ENCODE data around the gene KCNJ6.

The KCNJ6 gene

DNA sequence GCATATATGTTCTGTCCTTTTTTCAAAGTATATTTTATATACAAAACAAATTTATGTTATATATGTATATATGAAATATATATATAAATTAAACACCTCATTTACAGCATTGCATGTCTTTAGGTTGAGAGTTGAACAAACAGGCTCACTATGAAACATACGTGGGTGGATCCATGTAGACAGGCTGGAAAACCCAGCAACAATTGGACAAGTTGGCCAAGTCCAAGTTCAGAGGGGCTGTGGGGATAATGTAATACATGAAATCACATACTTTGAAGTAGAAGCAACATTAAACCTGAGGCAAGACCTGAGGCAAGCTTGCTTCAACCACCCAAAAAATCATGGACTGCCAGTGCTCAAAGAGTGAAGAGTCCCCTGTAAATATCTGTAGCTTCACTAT lies 39.7 kb downstream of the KCNJ6 start:
- no peak overlapping the region for H3K4me2 ChIP-seq (ENCODE audit: low read length)
- H2AFZ ChIP-seq (ENCODE audit: low read depth, low read length) = no peak overlapping the region
- H3K79me2 ChIP-seq (ENCODE audit: low read length) = no peaks in the 10 kb centered on the region
- no peaks in the 10 kb centered on the region for H3K4me1 ChIP-seq (ENCODE audit: low read length)
- TF ChIP-seq EZH2phosphoT487 (IDR thresholded peaks at IDR 0.05; ENCODE audit: low read depth) = no peak
- TF ChIP-seq, protein P1, sequence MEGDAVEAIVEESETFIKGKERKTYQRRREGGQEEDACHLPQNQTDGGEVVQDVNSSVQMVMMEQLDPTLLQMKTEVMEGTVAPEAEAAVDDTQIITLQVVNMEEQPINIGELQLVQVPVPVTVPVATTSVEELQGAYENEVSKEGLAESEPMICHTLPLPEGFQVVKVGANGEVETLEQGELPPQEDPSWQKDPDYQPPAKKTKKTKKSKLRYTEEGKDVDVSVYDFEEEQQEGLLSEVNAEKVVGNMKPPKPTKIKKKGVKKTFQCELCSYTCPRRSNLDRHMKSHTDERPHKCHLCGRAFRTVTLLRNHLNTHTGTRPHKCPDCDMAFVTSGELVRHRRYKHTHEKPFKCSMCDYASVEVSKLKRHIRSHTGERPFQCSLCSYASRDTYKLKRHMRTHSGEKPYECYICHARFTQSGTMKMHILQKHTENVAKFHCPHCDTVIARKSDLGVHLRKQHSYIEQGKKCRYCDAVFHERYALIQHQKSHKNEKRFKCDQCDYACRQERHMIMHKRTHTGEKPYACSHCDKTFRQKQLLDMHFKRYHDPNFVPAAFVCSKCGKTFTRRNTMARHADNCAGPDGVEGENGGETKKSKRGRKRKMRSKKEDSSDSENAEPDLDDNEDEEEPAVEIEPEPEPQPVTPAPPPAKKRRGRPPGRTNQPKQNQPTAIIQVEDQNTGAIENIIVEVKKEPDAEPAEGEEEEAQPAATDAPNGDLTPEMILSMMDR (IDR thresholded peaks at IDR 0.05; ENCODE audit: low read depth, low read length) = no peak
- no peaks in the 10 kb centered on the region for H3K27me3 ChIP-seq (ENCODE audit: low read depth, low read length)
- H4K20me1 ChIP-seq (ENCODE audit: insufficient read depth, low read length) = no peaks in the 10 kb centered on the region
- no peak overlapping the region for H3K27ac ChIP-seq (ENCODE audit: low read length)
- no peak overlapping the region for H3K4me3 ChIP-seq (ENCODE audit: low read length)
- H3K9me3 ChIP-seq (ENCODE audit: insufficient read depth, low read length) = no peaks in the 10 kb centered on the region
- H3K9ac ChIP-seq (ENCODE audit: low read length) = no peak overlapping the region
- no peaks in the 10 kb centered on the region for H3K36me3 ChIP-seq (replicated peaks; ENCODE audit: low read depth, low read length)

DNA sequence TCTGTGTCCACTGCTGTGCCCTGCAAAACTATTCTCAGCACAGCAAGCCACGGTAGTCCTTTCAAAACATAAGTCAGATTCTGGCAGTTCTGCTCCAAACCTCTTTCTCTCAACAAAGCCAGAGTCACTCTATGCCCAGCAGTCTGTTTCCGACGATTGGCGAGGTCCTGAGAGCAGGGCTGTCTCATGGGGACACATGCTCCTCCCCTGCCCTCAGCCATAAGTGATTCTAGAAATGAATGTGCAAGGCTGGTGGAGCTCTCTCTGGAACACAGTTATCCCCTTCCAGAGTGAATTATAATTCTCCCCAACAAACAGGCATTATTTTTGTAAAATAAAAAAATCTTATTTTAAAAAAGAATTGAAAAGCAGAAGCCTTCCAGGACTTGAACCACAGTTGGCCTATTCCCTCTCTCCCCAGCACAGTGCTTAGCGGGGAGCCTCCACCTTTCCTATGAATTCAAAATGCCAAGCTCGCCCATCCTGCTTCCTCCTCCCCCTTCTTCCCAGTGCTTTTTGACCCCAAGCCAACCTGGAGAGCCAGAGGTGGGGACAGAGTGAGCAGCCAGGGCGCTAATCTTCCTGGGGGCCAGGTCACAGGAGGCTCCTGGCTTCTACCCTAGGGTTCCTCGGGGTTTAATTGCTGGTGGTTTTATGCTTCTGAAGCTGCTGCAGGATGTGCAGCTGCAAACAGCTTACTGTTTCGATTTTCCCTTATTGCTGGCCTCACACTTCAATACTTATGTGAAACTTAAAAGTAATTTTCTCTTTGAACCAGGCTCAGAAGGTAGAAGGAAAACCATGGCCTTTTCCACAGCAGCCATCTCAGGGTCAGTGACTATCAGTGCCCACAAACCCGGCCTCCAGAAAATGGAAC lies 41.1 kb downstream of the KCNJ6 start:
- Histone ChIP-seq H4K20me1 (ENCODE audit: insufficient read depth, low read length) (no peaks in the 10 kb centered on the region), H3K9me3 (ENCODE audit: insufficient read depth, low read length) (no peaks in the 10 kb centered on the region), H3K4me2 (ENCODE audit: low read length) (no peak overlapping the region), H3K27ac (ENCODE audit: low read length) (no peak overlapping the region), H3K36me3 (replicated peaks; ENCODE audit: low read depth, low read length) (no peaks in the 10 kb centered on the region), H3K4me3 (ENCODE audit: low read length) (no peak overlapping the region), H2AFZ (ENCODE audit: low read depth, low read length) (no peak overlapping the region), H3K4me1 (ENCODE audit: low read length) (no peaks in the 10 kb centered on the region), H3K9ac (ENCODE audit: low read length) (no peak overlapping the region), H3K27me3 (ENCODE audit: low read depth, low read length) (no peaks in the 10 kb centered on the region), H3K79me2 (ENCODE audit: low read length) (no peaks in the 10 kb centered on the region)
- TF ChIP-seq EZH2phosphoT487 (IDR thresholded peaks at IDR 0.05; ENCODE audit: low read depth) = no peak
- TF ChIP-seq, protein P1 (IDR thresholded peaks at IDR 0.05; ENCODE audit: low read depth, low read length) = no peak

DNA sequence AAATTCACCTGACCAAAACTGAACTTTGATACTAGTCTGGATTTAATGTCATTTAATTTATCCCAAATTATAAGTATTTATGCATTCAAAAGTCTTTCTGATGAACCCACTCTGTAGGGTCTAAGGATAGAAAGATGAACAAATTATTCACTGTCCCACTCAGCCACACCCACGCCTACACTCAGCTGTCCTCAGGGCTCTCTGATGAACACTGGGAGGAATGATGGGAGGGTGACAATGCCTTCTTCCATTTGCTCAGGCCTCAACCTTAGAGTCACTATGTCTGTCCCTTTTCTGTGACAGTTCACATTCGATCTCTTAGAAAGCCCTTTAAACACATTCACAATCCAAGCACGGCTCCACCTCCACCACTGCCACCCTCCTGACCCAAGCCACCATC lies 41.8 kb downstream of the KCNJ6 start:
- H3K4me1 ChIP-seq (ENCODE audit: low read length) = no peaks in the 10 kb centered on the region
- no peak overlapping the region for H3K27ac ChIP-seq (ENCODE audit: low read length)
- H3K4me2 ChIP-seq (ENCODE audit: low read length) = no peak overlapping the region

DNA sequence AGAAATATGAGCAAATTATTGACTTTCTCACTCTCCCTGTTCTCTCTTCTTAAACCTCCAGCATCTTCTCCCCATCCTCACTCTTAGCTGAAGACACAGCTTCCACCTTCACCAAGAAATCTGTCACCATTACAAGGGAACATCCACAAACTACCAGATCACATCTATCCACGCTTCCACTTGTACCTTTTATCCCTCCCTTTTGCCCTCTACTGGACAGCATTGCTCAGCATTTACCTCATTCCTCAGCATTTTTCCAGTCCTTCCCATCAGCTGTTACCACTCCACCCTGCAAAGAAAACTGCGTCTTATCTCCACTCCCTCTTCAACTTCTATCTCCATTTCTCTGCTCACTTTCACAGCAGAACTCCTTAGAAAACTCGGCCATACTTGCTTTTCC lies 42.6 kb downstream of the KCNJ6 start:
- TF ChIP-seq, protein P1 (IDR thresholded peaks at IDR 0.05; ENCODE audit: low read depth, low read length) = no peak
- no peak for TF ChIP-seq EZH2phosphoT487 (IDR thresholded peaks at IDR 0.05; ENCODE audit: low read depth)
- Histone ChIP-seq H2AFZ (ENCODE audit: low read depth, low read length) (no peak overlapping the region), H3K27ac (ENCODE audit: low read length) (no peak overlapping the region), H3K36me3 (replicated peaks; ENCODE audit: low read depth, low read length) (no peaks in the 10 kb centered on the region), H3K4me1 (ENCODE audit: low read length) (no peaks in the 10 kb centered on the region), H4K20me1 (ENCODE audit: insufficient read depth, low read length) (no peaks in the 10 kb centered on the region), H3K4me2 (ENCODE audit: low read length) (no peak overlapping the region), H3K4me3 (ENCODE audit: low read length) (no peak overlapping the region), H3K27me3 (ENCODE audit: low read depth, low read length) (no peaks in the 10 kb centered on the region), H3K79me2 (ENCODE audit: low read length) (no peaks in the 10 kb centered on the region), H3K9me3 (ENCODE audit: insufficient read depth, low read length) (no peaks in the 10 kb centered on the region), H3K9ac (ENCODE audit: low read length) (no peak overlapping the region)

More for the DNA sequence above, 41.8 kb downstream of the KCNJ6 start:
- TF ChIP-seq EZH2phosphoT487 (IDR thresholded peaks at IDR 0.05; ENCODE audit: low read depth) = no peak
- TF ChIP-seq, protein P1 (IDR thresholded peaks at IDR 0.05; ENCODE audit: low read depth, low read length) = no peak
- Histone ChIP-seq H3K9ac (ENCODE audit: low read length) (no peak overlapping the region), H3K9me3 (ENCODE audit: insufficient read depth, low read length) (no peaks in the 10 kb centered on the region), H3K27me3 (ENCODE audit: low read depth, low read length) (no peaks in the 10 kb centered on the region), H2AFZ (ENCODE audit: low read depth, low read length) (no peak overlapping the region), H4K20me1 (ENCODE audit: insufficient read depth, low read length) (no peaks in the 10 kb centered on the region), H3K79me2 (ENCODE audit: low read length) (no peaks in the 10 kb centered on the region), H3K4me3 (ENCODE audit: low read length) (no peak overlapping the region), H3K36me3 (replicated peaks; ENCODE audit: low read depth, low read length) (no peaks in the 10 kb centered on the region)
